DLD1 (cell line): ENCODE results near the gene KCNQ1.

Experiments used
- in situ Hi-C: cut with HindIII; loops from 2 replicates; pipeline ENCODE4 v1.10.0; 2017; ENCODE audit warnings: low sequenced_read_pairs

KCNQ1 gene

GRCh38 chr11:2531277-2531986 is 86.6 kb downstream of the KCNQ1 start:
- in situ Hi-C loops, result no loop called here

- in situ Hi-C loops, result no loop called here
These were observed 87.3 kb downstream of the KCNQ1 start for GRCh38 chr11:2531987-2532703.

GRCh38 chr11:2532704-2533586 is 88.1 kb downstream of the KCNQ1 start:
- in situ Hi-C loops, result no loop called here

- in situ Hi-C loops, result no loop called here
These were observed 88.9 kb downstream of the KCNQ1 start for GRCh38 chr11:2533587-2534133.

GRCh38 chr11:2534134-2534956 is 89.5 kb downstream of the KCNQ1 start:
- in situ Hi-C loops, result no loop called here

GRCh38 chr11:2534957-2535672 is 90.3 kb downstream of the KCNQ1 start:
- in situ Hi-C loops, result no loop called here

GRCh38 chr11:2535673-2536439 is 91.0 kb downstream of the KCNQ1 start:
- in situ Hi-C loops, result no loop called here

GRCh38 chr11:2536440-2536989 is 91.7 kb downstream of the KCNQ1 start:
- in situ Hi-C loops, result no loop called here

GRCh38 chr11:2537010-2537705 is 92.3 kb downstream of the KCNQ1 start:
- in situ Hi-C loops, result no loop called here

- in situ Hi-C loops, result no loop called here
These were observed 93.3 kb downstream of the KCNQ1 start for GRCh38 chr11:2537896-2538724.

GRCh38 chr11:2538951-2539350 is 94.1 kb downstream of the KCNQ1 start:
- in situ Hi-C loops, result no loop called here

- in situ Hi-C loops, result no loop called here
These were observed 94.8 kb downstream of the KCNQ1 start for GRCh38 chr11:2539371-2540222.

- in situ Hi-C loops, result no loop called here
These were observed 95.6 kb downstream of the KCNQ1 start for GRCh38 chr11:2540223-2540991.

GRCh38 chr11:2540992-2541680 is 96.3 kb downstream of the KCNQ1 start:
- in situ Hi-C loops, result no loop called here

GRCh38 chr11:2541881-2542361 is 97.1 kb downstream of the KCNQ1 start:
- in situ Hi-C loops, result no loop called here
